ENCODE data around the gene CKAP5.

DNA sequence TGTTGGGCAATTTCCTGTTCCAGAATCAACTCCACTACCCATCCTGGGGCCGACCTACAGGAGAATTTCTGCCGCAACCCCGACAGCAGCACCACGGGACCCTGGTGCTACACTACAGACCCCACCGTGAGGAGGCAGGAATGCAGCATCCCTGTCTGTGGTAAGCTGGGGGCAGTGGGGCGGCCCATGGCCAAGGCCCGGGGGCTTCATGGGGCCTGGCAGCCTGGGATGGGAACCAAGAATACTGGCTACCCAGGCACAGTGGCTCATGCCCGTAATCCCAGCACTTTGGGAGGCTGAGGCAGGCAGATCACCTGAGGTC is 122.8 kb downstream of the CKAP5 start:
- TF ChIP-seq FOXK2 (IDR thresholded peaks at IDR 0.05) (no peak), LEF1 (IDR thresholded peaks at IDR 0.05; ENCODE audit: borderline replicate concordance) (no peak), L3MBTL2 (conservative IDR thresholded peaks at IDR 0.05) (no peak), FOXM1 (IDR thresholded peaks at IDR 0.05; ENCODE audit: borderline replicate concordance) (no peak), PKNOX1 (IDR thresholded peaks at IDR 0.05) (no peak)
